HG02870 (cell line): Measurements from ENCODE around the gene SKIC2.
"Not testable (repeated sequence)": the region's sequence is repeated elsewhere in the genome, so short reads cannot be mapped to it uniquely, and the experiment has no call there.

ENCODE experiments used
- ATAC-seq: cut with Tn5 transposase; IDR thresholded peaks from one replicate; pipeline ENCODE4 v1.9.1; 2021; ENCODE audit warnings: mild to moderate bottlenecking, moderate library complexity; ENCODE audit not compliant: unreplicated experiment

SKIC2 gene

GRCh38 chr6:31968791-31969711 lies 10.1 kb downstream of the SKIC2 start:
- ATAC-seq, result no peak

- no peak for ATAC-seq
Observed at GRCh38 chr6:31969712-31970603, 11.0 kb downstream of the SKIC2 start.

GRCh38 chr6:31970604-31971271 lies 11.8 kb downstream of the SKIC2 start:
- no peak for ATAC-seq

GRCh38 chr6:31971279-31971992 lies 12.5 kb downstream of the SKIC2 start:
- ATAC-seq, result no peak

- ATAC-seq, result peak; percentile 83
Observed at GRCh38 chr6:31971993-31972708, 13.2 kb downstream of the SKIC2 start, which contains the start of gene DXO. Gene DXO (minus strand): TSS chr6:31972138. CDS start chr6:31971675, 463 bp downstream.

- ATAC-seq, result no peak
Observed at GRCh38 chr6:31972709-31973350, 13.9 kb downstream of the SKIC2 start.

- not testable (repeated sequence) for ATAC-seq
Observed at GRCh38 chr6:31976065-31976464, 17.1 kb downstream of the SKIC2 start.

GRCh38 chr6:31977816-31978431 lies 18.9 kb downstream of the SKIC2 start:
- ATAC-seq, result no peak

- no peak for ATAC-seq
Observed at GRCh38 chr6:31978831-31979230, 19.9 kb downstream of the SKIC2 start.

GRCh38 chr6:31979238-31979898 lies 20.4 kb downstream of the SKIC2 start:
- no peak for ATAC-seq

- not testable (repeated sequence) for ATAC-seq
Observed at GRCh38 chr6:31980195-31980876, 21.4 kb downstream of the SKIC2 start.

- ATAC-seq, result not testable (repeated sequence)
Observed at GRCh38 chr6:31980998-31981397, 22.0 kb downstream of the SKIC2 start.

- ATAC-seq, result not testable (repeated sequence)
Observed at GRCh38 chr6:31981744-31982143, 22.8 kb downstream of the SKIC2 start, which contains the start of gene C4A. Gene C4A (plus strand): TSS chr6:31982057. CDS start chr6:31982108, 51 bp downstream.

- not testable (repeated sequence) for ATAC-seq
Observed at GRCh38 chr6:31989363-31989762, 30.4 kb downstream of the SKIC2 start.

GRCh38 chr6:31994421-31994820 lies 35.4 kb downstream of the SKIC2 start:
- not testable (repeated sequence) for ATAC-seq

- ATAC-seq, result not testable (repeated sequence)
Observed at GRCh38 chr6:31996385-31996784, 37.4 kb downstream of the SKIC2 start.

- not testable (repeated sequence) for ATAC-seq
Observed at GRCh38 chr6:32002546-32003268, 43.7 kb downstream of the SKIC2 start.
